Thyroid gland (tissue), 4 donors: ENCODE data around the gene ELMO2. TPM values are rescaled to one million over a fixed set of nuclear protein-coding genes. Genes with fewer than 3 reads are reported as not detected.

Source experiments
- DNase-seq, 2 donors: peaks; one replicate each; pipeline ENCODE4 v3.0.0-alpha.2; 2019
- H3K27ac ChIP-seq, 3 donors: fragments of 200-600 bp; sonication (generic); 1 replicate in 2 of 3; 2 replicates in 1 of 3; pipeline ENCODE4 v1.5.1; 2016 to 2019; ENCODE audit warnings: mild to moderate bottlenecking in 1 of 3, moderate library complexity in 1 of 3
- H3K27me3 ChIP-seq: fragments of 200-600 bp; sonication (generic); one replicate; pipeline ENCODE4 v1.5.1; 2019
- H3K36me3 ChIP-seq, 2 donors: fragments of 200-600 bp; sonication (generic); one replicate each; pipeline ENCODE4 v1.5.1; 2016 to 2019
- H3K4me1 ChIP-seq, 2 donors: fragments of 200-600 bp; sonication (generic); one replicate each; pipeline ENCODE4 v1.5.1; 2017 to 2019
- H3K4me3 ChIP-seq, 3 donors: fragments of 200-600 bp; sonication (generic); replicated peaks in 1 of 3; 1 replicate in 2 of 3; 2 replicates in 1 of 3; pipeline ENCODE4 v1.5.1; 2016; ENCODE audit warnings: mild to moderate bottlenecking in 1 of 3
- H3K9me3 ChIP-seq: fragments of 200-600 bp; sonication (generic); one replicate; pipeline ENCODE4 v1.5.1; 2017
- POLR2A ChIP-seq, 2 donors: fragments of 450-650 bp; IDR thresholded peaks; one replicate each; pipeline ENCODE4 v1.6.1; 2017; ENCODE audit warnings: antibody characterized with exemption in 2 of 2, mild to moderate bottlenecking in 2 of 2, moderate library complexity in 1 of 2
- WGBS, 2 donors: methylation state at CpG; one replicate each; pipeline ENCODE4 v1.1.5; 2017; 5-methylcytosine and 5-hydroxymethylcytosine counted together
- intact Hi-C: fragments of 100-400 bp; cut with DNase I; formaldehyde crosslinking; loops from one replicate; pipeline ENCODE4 v1.15.1; 2023
- total RNA-seq, 4 donors: library from RNA; depleted of rRNA; stranded (reverse); fragments of >200 nt; gene quantifications; one replicate each; pipeline ENCODE4 v1.2.3, GENCODE V29; 2016
- TF ChIP-seq, protein P1 (sequence below), 6 experiments: fragments of 200-600 bp in 3 of 6; fragments of 450-650 bp in 3 of 6; sonication (generic) in 3 of 6; IDR thresholded peaks; one replicate each; pipeline ENCODE4 v1.5.1; 2016 to 2019; ENCODE audit warnings: antibody characterized with exemption in 6 of 6, mild to moderate bottlenecking in 2 of 6, inconsistent platforms in 1 of 6, moderate library complexity in 1 of 6

Gene ELMO2
- total RNA-seq, 4 donors from 2014 or later, result 47.0 to 60.6 (median 54.6) TPM

DNA sequence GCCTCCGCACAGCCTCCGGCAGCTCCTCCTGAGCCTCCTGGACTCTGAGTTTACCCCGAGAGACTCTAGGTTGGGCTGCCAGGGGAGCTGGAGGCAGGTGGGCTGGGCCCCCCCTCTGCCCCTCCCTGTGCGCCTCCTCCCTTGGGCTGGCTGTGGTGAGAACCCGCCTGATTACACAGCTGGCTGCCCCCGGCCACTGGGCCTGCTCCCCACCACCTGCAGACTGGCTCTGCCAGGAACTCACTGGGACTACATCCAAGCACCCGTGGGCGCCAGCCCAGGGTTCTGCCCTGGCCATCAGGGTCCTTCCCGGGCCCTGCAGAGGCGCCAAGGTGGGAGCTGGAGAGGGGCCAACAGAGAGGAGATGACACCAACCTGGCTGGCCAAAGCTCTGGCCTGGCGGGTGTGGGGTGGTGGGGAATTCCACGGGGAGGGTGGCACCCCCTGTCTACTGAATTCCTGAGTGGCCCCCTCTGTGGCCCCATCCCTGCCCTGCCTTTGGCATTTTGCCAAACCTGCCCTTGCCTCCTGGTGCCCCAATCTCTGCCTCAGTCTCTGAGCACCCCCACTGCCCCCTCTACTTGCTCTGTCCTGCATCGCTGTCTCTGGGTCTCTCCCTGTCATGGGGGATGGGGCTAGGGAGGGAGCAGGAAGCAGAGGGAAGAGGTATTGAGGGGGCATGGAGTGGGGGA lies 76.2 kb downstream of the ELMO2 start:
- H3K36me3 ChIP-seq, result no peaks in the 10 kb centered on the region
- H3K4me3 ChIP-seq, result no peak overlapping the region
- no peaks in the 10 kb centered on the region for H3K9me3 ChIP-seq
- TF ChIP-seq, protein P1, sequence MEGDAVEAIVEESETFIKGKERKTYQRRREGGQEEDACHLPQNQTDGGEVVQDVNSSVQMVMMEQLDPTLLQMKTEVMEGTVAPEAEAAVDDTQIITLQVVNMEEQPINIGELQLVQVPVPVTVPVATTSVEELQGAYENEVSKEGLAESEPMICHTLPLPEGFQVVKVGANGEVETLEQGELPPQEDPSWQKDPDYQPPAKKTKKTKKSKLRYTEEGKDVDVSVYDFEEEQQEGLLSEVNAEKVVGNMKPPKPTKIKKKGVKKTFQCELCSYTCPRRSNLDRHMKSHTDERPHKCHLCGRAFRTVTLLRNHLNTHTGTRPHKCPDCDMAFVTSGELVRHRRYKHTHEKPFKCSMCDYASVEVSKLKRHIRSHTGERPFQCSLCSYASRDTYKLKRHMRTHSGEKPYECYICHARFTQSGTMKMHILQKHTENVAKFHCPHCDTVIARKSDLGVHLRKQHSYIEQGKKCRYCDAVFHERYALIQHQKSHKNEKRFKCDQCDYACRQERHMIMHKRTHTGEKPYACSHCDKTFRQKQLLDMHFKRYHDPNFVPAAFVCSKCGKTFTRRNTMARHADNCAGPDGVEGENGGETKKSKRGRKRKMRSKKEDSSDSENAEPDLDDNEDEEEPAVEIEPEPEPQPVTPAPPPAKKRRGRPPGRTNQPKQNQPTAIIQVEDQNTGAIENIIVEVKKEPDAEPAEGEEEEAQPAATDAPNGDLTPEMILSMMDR (IDR thresholded peaks at IDR 0.05), result no peak
- TF ChIP-seq POLR2A (IDR thresholded peaks at IDR 0.05), result no peak
- peaks cover 18 to 35% of the 10 kb centered on the region in 2 donors for H3K4me1 ChIP-seq
- intact Hi-C loops, result no loop called here
- peak; percentile 92 to 96 for DNase-seq
- peak overlapping the region in 2 of 3 donors; percentile 58 to 67 for H3K27ac ChIP-seq
- H3K27me3 ChIP-seq, result no peaks in the 10 kb centered on the region
- WGBS, 2 donors, result 25 to 49% methylated on average over 4 to 11 of the region's 13 CpGs

DNA sequence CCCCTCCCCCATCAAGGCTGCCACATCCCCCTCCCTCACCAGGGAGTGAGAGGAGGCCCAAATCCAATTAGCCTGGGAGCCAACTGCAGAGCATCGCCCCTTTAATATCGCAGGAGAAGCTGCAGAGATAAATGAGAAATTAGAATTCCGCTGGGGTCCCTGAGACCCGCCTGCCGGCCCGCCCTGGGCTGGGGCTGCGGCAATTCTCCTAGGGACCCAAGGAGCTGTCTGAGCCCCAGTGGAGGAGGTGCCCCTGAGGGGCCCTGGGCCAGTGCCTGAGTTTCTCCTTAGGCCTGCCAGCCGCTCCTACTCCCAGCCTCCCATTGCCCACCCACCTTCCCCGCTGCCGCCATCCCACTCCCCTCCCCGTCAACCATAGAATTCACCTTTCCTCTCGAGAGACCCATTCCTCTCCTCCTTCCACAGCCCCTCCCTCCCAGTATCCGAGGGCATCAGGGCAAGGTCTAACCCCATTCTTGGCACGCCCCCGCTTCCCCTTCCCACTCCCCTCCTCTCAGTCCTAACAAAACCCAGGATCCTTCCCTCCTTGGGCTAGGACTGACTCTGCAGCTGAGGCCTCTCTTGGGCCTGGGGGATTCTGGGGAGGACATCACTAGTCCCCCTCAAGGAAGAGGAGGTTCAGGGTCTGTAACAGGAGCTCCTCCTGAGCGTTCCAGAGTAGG lies 78.1 kb downstream of the ELMO2 start:
- no peaks in the 10 kb centered on the region for H3K27me3 ChIP-seq
- TF ChIP-seq, protein P1 (IDR thresholded peaks at IDR 0.05), result no peak
- TF ChIP-seq POLR2A (IDR thresholded peaks at IDR 0.05), result no peak
- H3K27ac ChIP-seq, result no peak overlapping the region
- DNase-seq, result no peak
- intact Hi-C loops, result no loop called here
- no peaks in the 10 kb centered on the region for H3K9me3 ChIP-seq
- no peak overlapping the region for H3K4me3 ChIP-seq
- H3K36me3 ChIP-seq, result no peaks in the 10 kb centered on the region
- H3K4me1 ChIP-seq, result peaks cover 18 to 40% of the 10 kb centered on the region in 2 donors
- WGBS, 2 donors, result 69 to 71% methylated on average over 14 to 16 of the region's 16 CpGs

DNA sequence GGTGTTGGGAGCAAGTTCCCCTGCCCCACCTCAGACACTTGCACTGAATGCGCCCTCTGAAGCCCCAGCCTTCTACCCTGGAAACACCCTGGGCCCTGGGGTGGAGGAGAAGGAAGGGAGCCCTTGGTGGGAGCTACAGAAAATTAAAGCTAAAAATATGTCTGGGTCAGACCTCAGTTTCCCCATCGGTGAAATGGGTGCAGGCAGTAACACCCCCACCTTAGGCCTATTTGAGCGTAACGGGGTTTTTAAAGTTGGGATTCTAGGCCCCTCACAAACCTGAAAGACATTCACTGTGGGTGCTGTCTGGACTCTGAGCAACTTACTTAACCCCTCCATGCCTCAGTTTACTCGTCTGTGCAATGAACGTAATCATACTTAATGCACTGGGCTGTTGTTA lies 78.9 kb downstream of the ELMO2 start:
- H3K9me3 ChIP-seq, result no peaks in the 10 kb centered on the region
- H3K4me1 ChIP-seq, result peaks cover 18 to 40% of the 10 kb centered on the region in 2 donors
- no peak overlapping the region for H3K4me3 ChIP-seq
- H3K27ac ChIP-seq, result no peak overlapping the region
- no peaks in the 10 kb centered on the region for H3K27me3 ChIP-seq
- DNase-seq, result no peak
- intact Hi-C loops, result no loop called here
- WGBS, 2 donors, result 92 to 94% methylated on average over 6 of the region's 6 CpGs
- H3K36me3 ChIP-seq, result no peaks in the 10 kb centered on the region
- TF ChIP-seq, protein P1 (IDR thresholded peaks at IDR 0.05), result no peak
- no peak for TF ChIP-seq POLR2A (IDR thresholded peaks at IDR 0.05)

DNA sequence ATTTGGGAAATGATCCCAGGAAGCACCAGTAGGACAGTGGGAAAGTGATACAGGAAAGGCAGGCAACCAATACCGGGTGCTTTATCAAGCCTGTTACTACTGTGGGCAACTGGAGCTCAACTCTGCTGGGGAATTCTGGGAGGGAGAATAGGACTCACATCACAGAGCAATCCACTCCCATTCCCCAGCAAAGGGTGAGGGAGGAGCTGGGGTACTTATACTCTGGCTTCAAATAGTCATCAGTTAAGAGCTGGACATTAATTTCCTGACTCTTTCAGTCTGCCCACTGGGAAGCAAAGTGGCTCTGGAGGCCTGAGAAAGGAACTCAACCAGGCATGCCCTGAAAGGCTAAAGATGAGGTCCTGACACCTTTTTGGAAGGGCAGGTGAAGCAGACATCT lies 80.6 kb downstream of the ELMO2 start:
- intact Hi-C loops, result no loop called here
- TF ChIP-seq, protein P1 (IDR thresholded peaks at IDR 0.05), result no peak
- no peak for TF ChIP-seq POLR2A (IDR thresholded peaks at IDR 0.05)
- no peaks in the 10 kb centered on the region for H3K36me3 ChIP-seq
- DNase-seq, result no peak
- no peak overlapping the region for H3K4me3 ChIP-seq
- H3K27me3 ChIP-seq, result no peaks in the 10 kb centered on the region
- H3K9me3 ChIP-seq, result no peaks in the 10 kb centered on the region
- WGBS, 2 donors, result 75 to 84% methylated on average over 1 of the region's 1 CpG
- H3K27ac ChIP-seq, result no peak overlapping the region
- H3K4me1 ChIP-seq, result peaks cover 12 to 28% of the 10 kb centered on the region in 2 donors
